HG03064 (cell line): ENCODE data around the gene SETD5.

Experiments
- ATAC-seq: cut with Tn5 transposase; IDR thresholded peaks from one replicate; pipeline ENCODE4 v1.9.1; 2021; ENCODE audit warnings: low read depth; ENCODE audit not compliant: unreplicated experiment

Gene SETD5

DNA sequence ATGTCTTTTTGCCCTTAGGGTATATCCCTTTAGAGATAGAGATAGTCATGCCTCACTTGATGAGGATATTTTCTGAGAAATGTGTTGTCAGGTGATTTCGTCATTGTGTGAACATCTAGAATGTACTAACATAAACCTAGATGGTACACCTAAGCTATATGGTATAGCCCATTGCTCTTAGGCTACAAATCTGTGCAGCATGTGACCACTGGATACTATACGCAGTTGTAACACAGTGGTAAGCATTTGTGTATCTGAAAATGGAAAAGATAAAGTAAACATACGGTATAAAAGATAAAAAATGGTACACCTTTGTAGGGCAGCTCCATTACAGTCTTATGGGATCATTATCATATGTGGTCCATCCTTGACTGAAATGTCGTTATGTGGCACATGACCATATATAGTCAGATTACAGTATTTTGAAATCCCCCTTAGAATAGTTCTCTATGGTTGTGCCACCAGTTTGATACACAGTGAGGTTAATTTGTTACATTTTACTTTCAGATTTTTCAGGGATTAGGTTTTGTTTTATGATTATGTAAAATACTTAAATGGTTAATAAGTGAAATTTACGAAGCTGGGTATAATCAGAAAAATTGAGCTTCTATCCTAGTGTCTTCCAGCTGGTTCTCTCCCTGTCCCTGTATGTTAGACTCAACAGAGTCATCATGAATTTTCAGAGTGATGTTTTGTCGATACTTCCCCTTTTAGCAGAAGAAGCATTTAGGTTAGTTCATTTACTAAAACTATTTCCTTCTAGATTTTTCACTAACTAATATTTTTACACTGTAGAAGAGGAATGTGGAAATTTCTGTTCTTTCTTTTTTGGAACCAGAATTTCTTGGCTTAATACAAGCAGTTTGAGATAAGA, 12.8 kb downstream of the SETD5 start:
- no peak for ATAC-seq

DNA sequence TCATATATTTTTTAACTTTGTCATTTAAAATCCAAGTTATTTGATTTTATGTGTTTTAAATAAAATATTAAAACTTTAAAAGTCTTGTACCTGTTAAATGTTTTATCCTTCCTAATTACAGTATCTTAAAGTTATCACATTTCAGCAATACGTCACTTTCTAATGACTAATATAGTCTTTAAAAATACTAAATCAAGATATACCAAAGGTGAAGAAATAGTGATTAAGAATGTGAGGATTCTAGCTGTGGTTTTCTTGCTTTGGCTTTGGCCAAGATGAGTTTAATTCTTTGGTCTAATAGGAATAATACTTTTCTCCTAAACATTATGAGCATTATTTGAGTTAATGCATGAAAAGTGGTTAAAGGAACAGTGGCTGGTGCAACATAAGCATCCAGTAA, 13.9 kb downstream of the SETD5 start:
- no peak for ATAC-seq

GRCh38 chr3:9412293-9412692, 14.9 kb downstream of the SETD5 start:
- ATAC-seq, result no peak

GRCh38 chr3:9414826-9415225, 17.4 kb downstream of the SETD5 start:
- no peak for ATAC-seq

GRCh38 chr3:9415485-9416138, 18.2 kb downstream of the SETD5 start:
- ATAC-seq, result no peak

DNA sequence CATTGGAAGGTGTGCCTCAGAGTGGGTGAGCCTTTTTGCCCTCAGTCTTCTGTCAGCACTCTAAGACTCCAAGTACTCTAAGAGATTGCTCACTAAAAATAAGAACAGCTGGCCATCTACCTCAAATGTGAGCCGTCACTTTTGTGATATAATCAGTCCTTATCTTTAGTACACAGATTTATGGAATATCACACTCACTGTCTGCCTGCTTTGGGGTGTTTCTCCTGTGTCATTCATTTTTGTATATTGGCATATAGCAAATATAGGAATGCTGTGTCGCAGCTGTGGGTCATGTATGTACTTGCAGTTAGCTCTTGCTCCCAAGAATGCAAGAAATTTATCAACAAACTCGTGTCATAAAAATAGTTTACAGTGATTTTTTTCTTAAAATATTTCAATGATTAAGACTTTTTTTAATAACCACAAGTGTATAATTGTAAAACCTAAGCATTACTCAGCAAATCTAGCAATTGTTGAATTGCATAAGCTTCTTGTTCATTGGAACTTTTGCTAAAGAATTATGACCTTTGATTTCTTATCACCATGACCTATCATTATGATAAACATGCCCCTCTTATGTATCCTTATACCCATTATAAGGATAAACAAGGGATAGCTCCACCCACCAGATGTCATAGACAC, 18.8 kb downstream of the SETD5 start:
- no peak for ATAC-seq

- ATAC-seq, result no peak
These were observed 23.6 kb downstream of the SETD5 start for GRCh38 chr3:9420850-9421549.

DNA sequence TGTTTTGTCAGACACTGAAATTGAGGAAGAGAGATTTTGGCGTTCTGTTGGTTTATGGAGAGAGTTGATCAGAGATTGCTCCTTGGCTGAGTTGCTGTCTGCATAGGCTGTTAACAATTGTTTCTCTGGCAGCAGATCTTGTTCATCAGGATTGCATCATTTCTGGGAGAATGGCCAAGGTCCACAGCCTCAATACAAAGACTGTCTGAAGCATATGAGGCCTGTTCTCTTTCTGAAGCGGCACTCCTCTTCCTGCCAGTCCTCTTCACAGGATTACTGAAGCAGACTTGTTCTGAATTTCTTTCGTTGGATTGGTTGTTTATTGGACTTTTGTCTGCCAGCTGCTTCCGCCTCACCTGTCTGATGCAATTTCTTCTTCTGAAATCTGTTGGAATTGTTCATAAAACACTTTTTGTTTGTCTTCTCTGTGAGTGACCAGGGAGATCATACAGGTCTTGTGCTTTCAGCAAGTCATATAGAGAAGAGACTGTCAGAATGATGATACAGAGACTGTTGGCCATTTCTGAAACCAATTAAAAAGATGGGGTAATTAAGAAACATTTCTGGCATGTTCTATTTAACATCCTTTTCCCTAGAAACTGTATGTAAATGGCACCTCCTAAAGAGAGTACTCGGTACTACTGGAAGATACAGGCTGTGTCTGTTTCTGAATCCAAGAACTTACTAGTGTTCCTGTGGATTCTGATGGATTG, 25.5 kb downstream of the SETD5 start:
- no peak for ATAC-seq

GRCh38 chr3:9428411-9428810, 31.0 kb downstream of the SETD5 start:
- ATAC-seq, result no peak

GRCh38 chr3:9430733-9431132, 33.3 kb downstream of the SETD5 start:
- ATAC-seq, result no peak

DNA sequence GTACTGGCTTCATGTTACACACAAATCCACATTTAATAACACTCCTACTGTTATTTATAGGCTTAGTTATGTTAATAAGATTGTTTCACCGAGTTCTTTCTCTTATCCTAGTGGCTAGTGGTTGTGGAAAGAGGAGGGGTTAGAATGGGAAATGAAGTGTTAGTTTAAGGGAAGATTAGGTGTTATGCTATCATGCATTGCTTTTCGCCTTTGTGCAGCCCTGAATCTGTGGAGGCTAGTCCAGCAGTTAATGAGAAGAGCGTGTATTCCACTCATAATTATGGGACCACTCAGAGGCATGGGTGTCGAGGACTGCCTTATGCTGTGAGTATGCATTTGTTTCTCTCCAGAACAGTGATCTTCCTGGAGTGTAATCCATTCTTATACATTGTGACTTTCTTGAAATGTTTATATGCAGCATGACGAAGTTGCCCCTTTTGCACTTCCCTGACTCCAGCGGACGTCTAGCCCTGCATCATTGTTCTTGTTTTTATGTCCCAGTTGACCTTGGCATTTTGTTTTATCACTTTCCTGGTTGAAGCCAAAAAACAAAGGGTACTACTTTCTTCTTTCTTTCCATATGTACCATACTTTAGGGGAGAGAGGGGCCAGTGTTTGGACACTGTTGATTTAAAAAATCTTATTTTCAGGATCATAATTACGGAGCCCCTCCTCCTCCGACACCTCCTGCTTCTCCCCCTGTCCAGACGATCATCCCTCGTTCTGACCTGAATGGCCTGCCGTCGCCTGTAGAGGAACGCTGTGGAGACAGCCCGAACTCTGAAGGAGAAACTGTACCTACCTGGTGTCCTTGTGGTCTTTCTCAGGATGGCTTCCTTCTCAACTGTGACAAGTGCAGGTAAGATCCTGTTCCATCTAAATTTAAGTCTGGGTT, 36.5 kb downstream of the SETD5 start:
- ATAC-seq, result no peak

GRCh38 chr3:9435316-9435715, 37.9 kb downstream of the SETD5 start:
- ATAC-seq, result no peak

- no peak for ATAC-seq
These were observed 41.9 kb downstream of the SETD5 start for GRCh38 chr3:9439331-9439730.

DNA sequence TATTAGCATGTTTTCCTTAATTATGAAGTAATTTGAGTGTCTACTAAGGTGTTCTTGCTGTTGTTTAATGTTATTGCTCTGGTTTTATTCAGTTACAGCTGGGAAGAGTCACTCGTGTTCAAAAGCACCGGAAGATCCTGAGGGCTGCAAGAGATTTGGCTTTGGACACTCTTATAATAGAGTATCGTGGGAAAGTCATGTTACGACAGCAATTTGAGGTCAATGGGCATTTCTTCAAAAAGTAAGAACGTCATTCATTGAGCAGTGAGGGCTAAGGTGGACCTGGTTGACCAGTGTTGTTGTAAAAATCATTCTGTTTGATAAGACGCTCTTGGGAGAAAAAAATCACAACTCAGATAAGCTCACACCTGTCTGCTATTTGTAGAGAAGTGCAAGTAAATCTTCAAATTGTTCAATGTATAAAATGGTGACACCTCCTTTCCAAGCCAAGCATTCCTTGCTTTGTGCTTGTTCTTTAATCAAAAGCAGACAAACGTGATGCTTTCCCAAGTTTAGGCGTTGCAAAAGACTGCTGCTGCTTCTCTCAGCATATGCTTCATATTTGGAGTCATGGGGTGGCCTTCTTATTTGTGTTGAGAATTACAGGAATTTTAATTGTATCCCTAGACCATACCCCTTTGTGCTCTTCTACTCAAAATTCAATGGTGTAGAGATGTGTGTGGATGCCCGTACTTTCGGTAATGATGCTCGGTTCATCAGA, 44.2 kb downstream of the SETD5 start:
- no peak for ATAC-seq

DNA sequence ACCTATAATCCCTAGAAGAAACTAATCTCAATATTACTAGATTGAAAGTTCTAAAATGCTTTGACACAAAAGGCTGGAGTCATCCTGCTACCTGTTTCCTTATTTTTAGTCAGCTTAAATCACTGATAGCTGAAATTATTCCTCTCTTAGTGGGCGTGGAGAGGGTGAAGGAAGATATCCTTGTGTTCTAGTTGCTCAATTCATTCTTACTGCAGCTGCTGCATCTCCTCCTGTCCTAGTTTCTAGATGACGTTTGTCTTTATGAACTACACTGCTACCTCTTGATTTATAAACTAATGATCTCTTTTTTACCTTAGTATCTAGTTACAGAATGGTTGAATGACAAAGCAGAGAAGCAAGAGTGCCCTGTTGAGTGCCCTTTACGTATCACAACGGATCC, 50.7 kb downstream of the SETD5 start:
- no peak for ATAC-seq

DNA sequence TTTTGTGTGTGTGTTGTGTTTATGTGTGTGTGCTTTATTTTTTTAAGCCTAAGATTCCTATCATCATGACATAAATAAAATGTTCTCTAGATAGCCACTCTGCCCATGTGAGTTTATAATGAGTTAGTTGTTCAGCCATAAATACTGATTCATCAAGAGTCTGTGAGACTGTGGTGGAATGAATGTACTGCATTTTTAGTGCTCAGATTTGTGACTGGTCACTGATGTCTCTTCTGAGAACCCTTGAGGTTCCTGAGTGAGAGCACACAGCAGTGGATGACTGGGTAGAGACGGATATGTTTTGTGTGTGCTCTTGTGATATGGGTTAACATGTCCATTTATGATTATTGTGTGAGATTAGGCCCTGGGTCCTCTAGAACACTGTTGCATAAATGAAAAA, 51.2 kb downstream of the SETD5 start:
- ATAC-seq, result no peak

- no peak for ATAC-seq
These were observed 52.7 kb downstream of the SETD5 start for GRCh38 chr3:9450126-9450525.

- ATAC-seq, result no peak
These were observed 53.6 kb downstream of the SETD5 start for GRCh38 chr3:9450991-9451390.

- no peak for ATAC-seq
These were observed 55.0 kb downstream of the SETD5 start for GRCh38 chr3:9452417-9452816.
